Left ventricle myocardium inferior (tissue), 1 donor: ENCODE measurements around the gene DTYMK. TPM values are rescaled to one million over a fixed set of nuclear protein-coding genes. Genes with fewer than 3 reads are reported as not detected.

ENCODE experiments used
- DNase-seq: peaks from one replicate; pipeline ENCODE4 v3.0.0-alpha.2; 2020
- H3K27ac ChIP-seq: fragments of 200-600 bp; replicated peaks from 2 replicates; pipeline ENCODE4 v1.8.0; 2021
- H3K27me3 ChIP-seq: fragments of 200-600 bp; 2 replicates; pipeline ENCODE4 v1.8.0; 2021; ENCODE audit warnings: low read depth
- H3K36me3 ChIP-seq: fragments of 200-600 bp; 2 replicates; pipeline ENCODE4 v1.8.0; 2021
- H3K4me1 ChIP-seq: fragments of 200-600 bp; 2 replicates; pipeline ENCODE4 v1.8.0; 2021
- H3K4me3 ChIP-seq: fragments of 200-600 bp; 2 replicates; pipeline ENCODE4 v1.8.0; 2021; ENCODE audit warnings: mild to moderate bottlenecking, moderate library complexity
- H3K9me3 ChIP-seq: fragments of 200-600 bp; replicated peaks from 2 replicates; pipeline ENCODE4 v1.8.0; 2021
- intact Hi-C: fragments of 100-400 bp; cut with micrococcal nuclease; formaldehyde crosslinking; loops from one replicate; pipeline ENCODE4 v1.11.0; 2022
- total RNA-seq: library from RNA; stranded (reverse); fragmentation: NEBNext Ultra II Directional; extraction: Animal tissue kit (Norgen Biotek cat#: 25700); gene quantifications from one replicate; pipeline ENCODE4 v1.2.1, GENCODE V29; 2021
- TF ChIP-seq, protein P1 (sequence below): fragments of 200-600 bp; IDR thresholded peaks from 2 replicates; pipeline ENCODE4 v1.8.0; 2021; ENCODE audit warnings: antibody characterized with exemption, mild to moderate bottlenecking, borderline replicate concordance
- donor health status: DM: no; HTN: yes; CAD: no; lungs with severe emphysema.

The DTYMK gene
- total RNA-seq, 1 donor from 2014 or later = 10.6 TPM

DNA sequence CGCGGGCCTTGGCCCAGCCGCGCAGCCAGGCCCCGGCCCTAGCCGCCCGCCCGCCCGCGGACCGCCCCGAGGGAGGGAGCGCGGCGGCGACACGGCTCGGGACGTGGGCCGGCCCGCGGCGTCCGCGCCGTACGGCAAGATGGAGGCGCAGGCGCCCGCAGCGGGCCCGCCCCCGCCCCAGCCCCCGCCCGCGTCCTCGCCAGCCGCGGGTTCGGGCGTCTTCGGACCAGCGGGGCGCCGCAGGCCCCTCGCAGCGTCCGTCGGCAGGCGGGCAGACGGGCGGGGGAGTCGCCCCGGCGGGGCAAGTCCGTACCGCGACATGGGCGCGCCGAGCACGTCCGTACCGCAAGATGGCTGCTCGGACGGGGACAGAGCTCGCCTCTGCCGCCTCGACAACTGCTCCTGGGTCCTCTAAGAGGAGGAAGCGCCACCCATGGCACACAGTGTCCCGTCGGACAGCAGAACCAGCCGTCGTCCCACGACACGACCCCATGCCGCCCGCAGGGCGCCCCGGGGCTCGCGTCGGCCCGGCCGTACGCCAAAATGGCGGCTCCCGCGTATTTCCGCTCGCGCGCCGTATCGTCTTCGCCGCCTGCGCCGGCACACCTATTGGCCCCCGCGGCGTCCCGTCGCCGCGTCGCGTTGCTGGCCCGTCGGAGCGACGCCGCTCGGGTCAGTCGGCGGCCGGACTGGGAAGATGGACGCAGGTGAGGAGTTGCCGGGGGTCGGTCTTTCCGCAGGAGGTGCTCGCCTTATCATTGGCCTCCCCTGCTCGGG is 49.4 kb downstream of the DTYMK start, which contains the start of the genes ATG4B and THAP4:
Gene ATG4B (plus strand): TSS at position 676 of the 777 bp plus-strand sequence. CDS start 22 bp downstream, at position 698.
Gene THAP4 (minus strand): TSS at position 141 of the 777 bp plus-strand sequence. CDS start 141 bp downstream, outside the sequence.
- H3K27me3 ChIP-seq = no peaks in the 10 kb centered on the region
- H3K4me1 ChIP-seq = peaks cover 75% of the 10 kb centered on the region
- H3K36me3 ChIP-seq = peaks cover 25% of the 10 kb centered on the region
- H3K9me3 ChIP-seq = peaks cover 5% of the 10 kb centered on the region
- TF ChIP-seq, protein P1, sequence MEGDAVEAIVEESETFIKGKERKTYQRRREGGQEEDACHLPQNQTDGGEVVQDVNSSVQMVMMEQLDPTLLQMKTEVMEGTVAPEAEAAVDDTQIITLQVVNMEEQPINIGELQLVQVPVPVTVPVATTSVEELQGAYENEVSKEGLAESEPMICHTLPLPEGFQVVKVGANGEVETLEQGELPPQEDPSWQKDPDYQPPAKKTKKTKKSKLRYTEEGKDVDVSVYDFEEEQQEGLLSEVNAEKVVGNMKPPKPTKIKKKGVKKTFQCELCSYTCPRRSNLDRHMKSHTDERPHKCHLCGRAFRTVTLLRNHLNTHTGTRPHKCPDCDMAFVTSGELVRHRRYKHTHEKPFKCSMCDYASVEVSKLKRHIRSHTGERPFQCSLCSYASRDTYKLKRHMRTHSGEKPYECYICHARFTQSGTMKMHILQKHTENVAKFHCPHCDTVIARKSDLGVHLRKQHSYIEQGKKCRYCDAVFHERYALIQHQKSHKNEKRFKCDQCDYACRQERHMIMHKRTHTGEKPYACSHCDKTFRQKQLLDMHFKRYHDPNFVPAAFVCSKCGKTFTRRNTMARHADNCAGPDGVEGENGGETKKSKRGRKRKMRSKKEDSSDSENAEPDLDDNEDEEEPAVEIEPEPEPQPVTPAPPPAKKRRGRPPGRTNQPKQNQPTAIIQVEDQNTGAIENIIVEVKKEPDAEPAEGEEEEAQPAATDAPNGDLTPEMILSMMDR = no peak
- intact Hi-C loops = no loop called here
- H3K27ac ChIP-seq = peak within 1 kb of the TSS; percentile 98
- peak within 1 kb of the TSS; percentile 88 for H3K4me3 ChIP-seq
- peak; percentile 87 for DNase-seq

DNA sequence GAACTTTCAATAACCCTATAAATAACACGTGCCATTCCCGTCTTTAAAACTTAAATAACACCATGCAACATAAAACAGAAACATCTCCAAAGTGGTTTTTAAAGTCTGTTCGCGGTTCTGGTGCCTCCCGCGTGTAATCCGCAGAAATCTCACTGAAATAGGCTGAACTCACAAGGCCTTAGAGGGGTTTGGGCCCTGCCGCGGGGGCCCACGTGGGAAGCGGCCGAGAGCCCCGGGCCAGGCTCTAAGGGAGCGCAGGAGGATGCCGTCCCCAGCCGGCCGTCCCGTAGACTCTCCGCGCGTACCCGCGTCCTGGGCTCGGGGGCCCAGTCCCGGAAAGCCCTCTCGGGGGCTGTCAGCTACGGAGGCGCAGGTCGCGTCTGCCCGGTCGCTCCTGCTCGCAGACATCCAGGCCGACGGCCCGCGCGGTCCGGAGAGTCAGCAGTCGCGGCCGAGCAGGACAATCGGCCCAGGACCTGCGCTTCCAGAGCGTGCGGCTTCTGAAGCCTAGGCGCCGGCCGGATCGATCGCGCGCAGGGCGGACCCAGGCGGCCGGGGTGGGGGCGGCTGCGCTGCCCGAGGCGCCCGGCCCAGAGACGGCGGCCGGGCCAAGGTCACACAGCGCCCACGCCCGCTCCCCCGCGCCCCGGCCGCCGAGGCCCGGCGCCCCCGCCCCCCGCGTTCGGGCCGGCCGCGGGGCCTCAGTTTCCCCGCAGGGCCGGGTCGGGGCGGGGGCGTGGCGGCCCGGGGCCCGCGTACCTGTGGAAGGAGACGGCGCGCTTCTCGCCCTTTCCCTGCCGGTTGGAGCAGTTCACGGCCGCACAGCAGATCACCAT is 50.2 kb downstream of the DTYMK start:
- Histone ChIP-seq H3K36me3 (peaks cover 33% of the 10 kb centered on the region), H3K4me3 (peak overlapping the region; percentile 88), H3K4me1 (peaks cover 67% of the 10 kb centered on the region), H3K27ac (peak overlapping the region; percentile 98), H3K9me3 (peaks cover 5% of the 10 kb centered on the region), H3K27me3 (no peaks in the 10 kb centered on the region)
- peak; percentile 32 for DNase-seq
- TF ChIP-seq, protein P1 = no peak
- intact Hi-C loops = no loop called here

DNA sequence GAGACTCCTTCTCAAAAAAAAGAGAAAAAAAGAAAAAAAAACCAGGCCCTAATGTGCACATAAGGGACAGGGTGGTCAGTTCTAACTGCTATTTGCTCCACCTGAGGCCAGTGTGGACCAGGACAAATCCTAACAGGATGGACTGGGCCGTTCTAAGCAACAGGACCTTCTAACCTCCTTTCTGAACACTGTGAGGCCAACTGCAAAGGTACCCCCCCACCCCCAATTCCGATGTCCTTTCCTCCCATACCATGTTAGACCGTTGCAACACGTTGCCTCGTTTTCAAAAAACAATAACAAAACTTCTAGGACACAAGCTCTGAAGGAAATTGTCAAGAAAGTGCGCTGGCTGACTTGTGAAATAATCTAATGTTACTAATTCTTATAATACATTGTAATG is 50.9 kb downstream of the DTYMK start:
- peaks cover 61% of the 10 kb centered on the region for H3K4me1 ChIP-seq

DNA sequence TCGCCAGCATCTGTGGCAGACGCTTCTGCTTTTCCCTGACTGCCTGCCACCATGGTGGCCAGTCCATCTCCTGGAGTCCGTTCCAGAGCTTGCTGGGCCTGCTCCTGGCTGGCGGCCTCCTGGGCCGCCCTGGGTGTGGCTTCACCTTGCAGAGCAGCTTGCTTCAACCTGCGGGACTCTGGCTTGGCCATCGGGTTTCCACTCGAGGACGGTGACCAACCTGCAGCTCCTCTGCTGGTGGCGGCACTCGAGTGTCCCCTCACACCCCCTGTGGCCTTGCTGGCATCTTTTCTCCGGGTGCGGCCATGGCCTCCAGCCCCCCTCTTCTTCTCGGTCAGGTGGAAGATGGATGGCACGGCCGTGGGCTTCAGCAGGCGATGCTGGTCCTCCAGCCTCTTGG is 53.1 kb downstream of the DTYMK start:
- TF ChIP-seq, protein P1 = no peak
- H3K4me1 ChIP-seq = peaks cover 39% of the 10 kb centered on the region
- no peak overlapping the region for H3K27ac ChIP-seq
- no peak overlapping the region for H3K4me3 ChIP-seq
- DNase-seq = no peak
- H3K27me3 ChIP-seq = no peaks in the 10 kb centered on the region
- intact Hi-C loops = no loop called here
- H3K9me3 ChIP-seq = no peaks in the 10 kb centered on the region
- H3K36me3 ChIP-seq = peaks cover 50% of the 10 kb centered on the region

More for the DNA sequence above, 50.9 kb downstream of the DTYMK start:
- intact Hi-C loops = no loop called here
- peak overlapping the region; percentile 88 for H3K4me3 ChIP-seq
- H3K27me3 ChIP-seq = no peaks in the 10 kb centered on the region
- no peak for DNase-seq
- H3K9me3 ChIP-seq = peaks cover 5% of the 10 kb centered on the region
- TF ChIP-seq, protein P1 = no peak
- H3K27ac ChIP-seq = peak overlapping the region; percentile 98
- peaks cover 39% of the 10 kb centered on the region for H3K36me3 ChIP-seq

DNA sequence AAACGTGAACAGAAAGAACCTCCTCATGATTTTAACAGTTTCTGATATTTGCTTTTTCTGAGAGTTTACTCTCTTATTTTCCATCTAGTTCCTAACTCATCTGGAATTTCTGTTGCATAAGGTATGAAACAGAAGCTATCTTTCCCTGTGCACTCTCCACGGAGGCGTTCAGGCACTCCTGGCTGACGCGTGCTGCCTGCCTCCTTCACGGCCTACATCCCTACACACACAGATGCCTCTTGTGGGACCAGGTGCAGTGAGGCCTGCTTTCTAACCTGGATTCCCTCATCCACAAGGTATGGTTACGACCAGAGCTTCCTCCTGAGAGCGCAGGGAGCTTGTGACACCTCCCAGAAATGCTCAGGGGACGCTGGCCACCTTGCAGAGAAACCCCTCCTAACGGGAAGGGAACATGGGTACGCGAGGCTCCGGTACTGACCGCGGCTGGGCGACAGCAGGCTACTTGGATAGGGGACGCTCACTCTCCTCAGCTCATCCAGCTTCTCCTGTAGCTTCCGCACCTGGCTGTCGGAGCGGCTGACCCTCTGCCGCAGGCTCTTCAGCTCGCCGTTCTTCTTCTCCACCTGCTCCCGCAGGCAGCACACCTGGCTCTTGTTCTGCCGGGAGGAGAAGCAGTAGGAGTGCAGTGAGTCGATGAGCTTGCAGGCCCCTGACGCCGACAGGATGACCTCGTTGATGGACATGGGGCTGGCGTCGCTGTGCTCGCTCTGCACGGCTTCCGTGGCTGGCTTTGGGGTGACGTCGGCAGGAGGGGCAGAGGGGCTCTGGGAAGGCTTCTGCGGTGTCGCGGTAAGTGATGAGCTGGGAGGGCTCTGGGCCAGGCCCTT is 53.9 kb downstream of the DTYMK start:
- Histone ChIP-seq H3K27me3 (no peaks in the 10 kb centered on the region), H3K36me3 (peaks cover 50% of the 10 kb centered on the region), H3K27ac (no peak overlapping the region), H3K4me3 (no peak overlapping the region), H3K9me3 (no peaks in the 10 kb centered on the region), H3K4me1 (peaks cover 30% of the 10 kb centered on the region)
- intact Hi-C loops = no loop called here
- TF ChIP-seq, protein P1 = no peak
- DNase-seq = no peak
